Body of pancreas (tissue), 4 donors: ENCODE measurements around the gene LYPD5. TPM values are rescaled to one million over a fixed set of nuclear protein-coding genes. Genes with fewer than 3 reads are reported as not detected.

Experiments used
- ATAC-seq: fragments of 150-250 bp; one replicate; pipeline ENCODE4 v1.9.1; 2016
- DNase-seq, 4 donors: peaks; one replicate each; pipeline ENCODE4 v3.0.0-alpha.2; 2019
- H3K27ac ChIP-seq, 4 donors: fragments of 200-600 bp; sonication (generic); 1 replicate in 3 of 4; 2 replicates in 1 of 4; pipeline versions ENCODE4 v1.5.1 to v1.6.1; 2016 to 2019; ENCODE audit warnings: mild to moderate bottlenecking in 1 of 4, mixed read lengths in 1 of 4, moderate library complexity in 1 of 4
- H3K27me3 ChIP-seq, 2 donors: fragments of 200-600 bp; sonication (generic); one replicate each; pipeline ENCODE4 v1.6.0; 2016; ENCODE audit warnings: mild to moderate bottlenecking in 1 of 2
- H3K36me3 ChIP-seq, 2 donors: fragments of 200-600 bp; sonication (generic); replicated peaks in 1 of 2; 2 replicates each; pipeline ENCODE4 v1.5.1; 2016; ENCODE audit warnings: low read depth in 2 of 2; ENCODE audit not compliant: insufficient read depth in 1 of 2
- H3K4me1 ChIP-seq: fragments of 200-600 bp; sonication (generic); one replicate; pipeline ENCODE4 v1.6.0; 2016
- H3K4me3 ChIP-seq, 2 donors: fragments of 200-600 bp; sonication (generic); 1 replicate in 1 of 2; 2 replicates in 1 of 2; pipeline ENCODE4 v1.5.1; 2016 to 2019
- H3K9me3 ChIP-seq, 3 donors: fragments of 200-600 bp; sonication (generic); 1 replicate in 2 of 3; 2 replicates in 1 of 3; pipeline ENCODE4 v1.5.1; 2016
- POLR2A ChIP-seq, 3 donors: fragments of 450-650 bp; IDR thresholded peaks; one replicate each; pipeline ENCODE4 v1.6.1; 2016; ENCODE audit warnings: antibody characterized with exemption in 3 of 3, mild to moderate bottlenecking in 2 of 3
- WGBS, 2 donors: methylation state at CpG; one replicate each; pipeline ENCODE4 v1.1.5; 2017; 5-methylcytosine and 5-hydroxymethylcytosine counted together
- intact Hi-C: fragments of 100-400 bp; cut with DNase I; formaldehyde crosslinking; loops from one replicate; pipeline ENCODE4 v1.15.1; 2023
- total RNA-seq, 2 donors: library from RNA; depleted of rRNA; stranded (reverse); fragments of >200 nt; gene quantifications; one replicate each; pipeline ENCODE4 v1.1.0, GENCODE V29; 2016
- TF ChIP-seq, protein P1 (sequence below), 7 experiments: fragments of 450-650 bp in 4 of 7; fragments of 200-600 bp in 3 of 7; sonication (generic) in 3 of 7; IDR thresholded peaks; one replicate each; pipeline ENCODE4 v1.5.1; 2016 to 2019; ENCODE audit warnings: antibody characterized with exemption in 7 of 7

Gene LYPD5
- total RNA-seq, 2 donors from 2014 or later: not detected

- peak; percentile 95 for ATAC-seq
- peak within 1 kb of the TSS; percentile 94 to 100 (median 98) for H3K27ac ChIP-seq
- H3K36me3 ChIP-seq: peaks cover 0 to 1% of the 10 kb centered on the region in 2 donors
- TF ChIP-seq, protein P1, sequence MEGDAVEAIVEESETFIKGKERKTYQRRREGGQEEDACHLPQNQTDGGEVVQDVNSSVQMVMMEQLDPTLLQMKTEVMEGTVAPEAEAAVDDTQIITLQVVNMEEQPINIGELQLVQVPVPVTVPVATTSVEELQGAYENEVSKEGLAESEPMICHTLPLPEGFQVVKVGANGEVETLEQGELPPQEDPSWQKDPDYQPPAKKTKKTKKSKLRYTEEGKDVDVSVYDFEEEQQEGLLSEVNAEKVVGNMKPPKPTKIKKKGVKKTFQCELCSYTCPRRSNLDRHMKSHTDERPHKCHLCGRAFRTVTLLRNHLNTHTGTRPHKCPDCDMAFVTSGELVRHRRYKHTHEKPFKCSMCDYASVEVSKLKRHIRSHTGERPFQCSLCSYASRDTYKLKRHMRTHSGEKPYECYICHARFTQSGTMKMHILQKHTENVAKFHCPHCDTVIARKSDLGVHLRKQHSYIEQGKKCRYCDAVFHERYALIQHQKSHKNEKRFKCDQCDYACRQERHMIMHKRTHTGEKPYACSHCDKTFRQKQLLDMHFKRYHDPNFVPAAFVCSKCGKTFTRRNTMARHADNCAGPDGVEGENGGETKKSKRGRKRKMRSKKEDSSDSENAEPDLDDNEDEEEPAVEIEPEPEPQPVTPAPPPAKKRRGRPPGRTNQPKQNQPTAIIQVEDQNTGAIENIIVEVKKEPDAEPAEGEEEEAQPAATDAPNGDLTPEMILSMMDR (IDR thresholded peaks at IDR 0.05): peak in 2 of 7 experiments; percentile 11 to 27
- peak; percentile 70 to 91 (median 89) for TF ChIP-seq POLR2A (IDR thresholded peaks at IDR 0.05)
- WGBS, 2 donors: 0% methylated on average over 36 to 50 of the region's 79 CpGs
- H3K27me3 ChIP-seq: no peaks in the 10 kb centered on the region
- DNase-seq: peak; percentile 98 to 99 (median 98)
- H3K9me3 ChIP-seq: no peaks in the 10 kb centered on the region
- peak within 1 kb of the TSS; percentile 34 to 52 for H3K4me3 ChIP-seq
- peaks cover 18% of the 10 kb centered on the region for H3K4me1 ChIP-seq
- intact Hi-C loops: no loop called here
These were observed 47.6 kb downstream of the LYPD5 start, which contains the start of gene SMG9 for GRCh38 chr19:43754503-43755255. TSS of gene SMG9 (minus strand) at chr19:43754962. CDS start at chr19:43750741, 4,221 bp downstream.

DNA sequence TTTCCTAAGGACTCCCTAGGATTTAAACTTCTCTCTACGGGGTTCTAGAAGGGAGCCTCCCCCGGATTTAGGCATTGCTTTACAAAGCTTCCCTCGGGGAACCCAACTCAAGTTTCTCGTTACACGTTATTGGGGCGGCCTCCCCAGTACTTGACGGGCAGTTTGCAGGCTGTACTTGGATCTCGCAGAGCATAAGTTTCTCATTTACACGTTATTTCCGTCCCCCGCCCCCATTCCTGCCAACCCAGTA, 48.1 kb downstream of the LYPD5 start:
- H3K36me3 ChIP-seq: peaks cover 0 to 2% of the 10 kb centered on the region in 2 donors
- intact Hi-C loops: no loop called here
- ATAC-seq: no peak
- 0% methylated on average over 11 of the region's 11 CpGs for WGBS, 2 donors
- H3K27me3 ChIP-seq: no peaks in the 10 kb centered on the region
- H3K9me3 ChIP-seq: no peaks in the 10 kb centered on the region
- H3K4me3 ChIP-seq: peak overlapping the region; percentile 32 to 52
- DNase-seq: no peak
- TF ChIP-seq, protein P1 (IDR thresholded peaks at IDR 0.05): no peak
- TF ChIP-seq POLR2A (IDR thresholded peaks at IDR 0.05): no peak
- H3K4me1 ChIP-seq: peaks cover 18% of the 10 kb centered on the region
- H3K27ac ChIP-seq: peak overlapping the region; percentile 94 to 100 (median 98)

DNA sequence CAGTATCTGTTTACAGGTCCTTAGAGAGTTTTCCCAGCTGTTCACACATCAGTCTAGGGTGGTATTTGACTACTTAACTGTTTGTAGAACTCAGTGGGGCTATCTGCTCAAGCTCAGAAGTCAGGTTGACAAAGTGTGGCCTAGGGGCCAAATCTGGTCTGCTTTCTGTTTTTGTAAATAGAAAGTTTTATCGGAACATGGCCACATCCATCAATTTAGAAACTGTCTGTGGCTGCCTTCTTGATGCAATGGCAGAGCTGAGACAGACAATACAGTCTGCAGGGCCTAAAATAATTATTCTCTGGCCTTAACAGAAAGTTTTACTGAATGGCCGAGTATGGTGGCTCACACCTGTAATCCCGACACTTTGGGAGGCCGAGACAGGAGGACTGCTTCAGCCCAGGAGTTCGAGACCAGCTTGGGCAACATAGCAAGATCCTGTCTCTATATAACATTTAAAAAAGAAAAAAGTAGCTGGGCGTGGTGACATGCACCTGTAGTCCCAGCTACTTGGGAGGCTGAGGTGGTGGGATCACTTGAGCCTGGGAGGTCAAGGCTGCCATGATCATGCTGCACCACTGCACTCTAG, 49.9 kb downstream of the LYPD5 start:
- no peak for TF ChIP-seq POLR2A (IDR thresholded peaks at IDR 0.05)
- TF ChIP-seq, protein P1 (IDR thresholded peaks at IDR 0.05): no peak
- intact Hi-C loops: no loop called here
- no peak overlapping the region for H3K27ac ChIP-seq

DNA sequence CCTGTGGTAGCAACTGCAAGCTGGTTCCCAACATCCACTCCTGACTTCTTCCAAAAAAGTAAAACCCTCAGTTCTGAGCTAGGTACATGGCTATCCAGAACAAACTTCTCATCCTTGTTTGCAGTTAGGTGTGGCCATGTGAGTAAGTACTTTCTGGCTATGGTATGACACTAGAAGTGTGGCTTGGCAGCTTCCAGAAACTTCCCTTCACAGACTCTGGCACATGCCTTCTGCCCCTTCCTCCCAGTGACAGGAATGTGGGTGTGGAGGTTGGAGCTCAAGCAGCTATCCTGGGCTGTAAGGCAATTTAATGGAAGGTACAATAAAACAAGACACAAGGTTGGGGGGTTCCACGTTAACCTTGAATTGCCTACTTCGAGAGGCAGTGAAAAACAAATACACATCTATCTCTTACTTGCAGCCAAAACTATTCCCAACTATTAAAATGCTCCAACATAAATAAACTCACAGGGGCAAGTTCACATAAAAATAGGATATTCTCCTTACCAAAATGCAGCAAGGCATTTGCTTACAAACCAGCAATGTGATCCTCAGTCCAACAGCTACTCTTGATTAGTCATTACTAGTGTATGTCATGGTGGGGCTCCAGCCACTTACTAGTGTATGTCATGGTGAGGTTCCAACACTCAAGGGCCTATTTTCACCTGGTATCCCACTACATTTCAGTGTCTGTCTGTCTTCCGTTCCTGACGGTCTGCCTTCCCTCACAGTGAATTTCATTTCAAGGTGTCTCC, 50.6 kb downstream of the LYPD5 start:
- H3K27ac ChIP-seq: no peak overlapping the region
- ATAC-seq (no peak), DNase-seq (no peak)
- no peaks in the 10 kb centered on the region for H3K27me3 ChIP-seq
- peaks cover 0 to 14% of the 10 kb centered on the region in 2 donors for H3K36me3 ChIP-seq
- H3K4me1 ChIP-seq: peaks cover 18% of the 10 kb centered on the region
- TF ChIP-seq POLR2A (IDR thresholded peaks at IDR 0.05): no peak
- TF ChIP-seq, protein P1 (IDR thresholded peaks at IDR 0.05): no peak
- intact Hi-C loops: no loop called here
- 41 to 48% methylated on average over 4 of the region's 4 CpGs for WGBS, 2 donors
- H3K4me3 ChIP-seq: no peak overlapping the region
- no peaks in the 10 kb centered on the region for H3K9me3 ChIP-seq

More for the DNA sequence above, 49.9 kb downstream of the LYPD5 start:
- no peak for DNase-seq
- H3K4me1 ChIP-seq: peaks cover 18% of the 10 kb centered on the region
- H3K27me3 ChIP-seq: no peaks in the 10 kb centered on the region
- ATAC-seq: no peak
- no peaks in the 10 kb centered on the region for H3K9me3 ChIP-seq
- WGBS, 2 donors: 76 to 82% methylated on average over 6 of the region's 6 CpGs
- no peak overlapping the region for H3K4me3 ChIP-seq
- peaks cover 0 to 7% of the 10 kb centered on the region in 2 donors for H3K36me3 ChIP-seq
